Endothelial cell of umbilical vein (primary cell): ENCODE results near the gene INPP5A. TPM values are rescaled to one million over a fixed set of nuclear protein-coding genes. Genes with fewer than 3 reads are reported as not detected.
"Not testable (repeated sequence)": the region's sequence is repeated elsewhere in the genome, so short reads cannot be mapped to it uniquely, and the experiment has no call there.

Experiments used
- BruUV-seq: library from RNA; stranded (reverse); fragments of 400-500 nt; replicated peaks from 2 replicates; lab custom pipeline; 2021; lab: Mats Ljungman, UMichigan
- CTCF ChIA-PET: fragments of 300-600, 350-600 bp; sonication (Branson Sonifier 250); formaldehyde crosslinking; loops from one replicate; lab custom pipeline; 2021; ENCODE audit warnings: antibody characterized with exemption, inconsistent platforms; lab: Charles Lee
- POLR2A ChIA-PET: fragments of 300-600, 350-600 bp; sonication (Branson Sonifier 250); formaldehyde crosslinking; loops from one replicate; lab custom pipeline; 2021; ENCODE audit warnings: antibody characterized with exemption, inconsistent platforms; lab: Charles Lee
- DNase-seq: peaks from one replicate; pipeline ENCODE4 v3.0.0-alpha.2; 2011; ENCODE audit warnings: low read depth, low spot score
- FAIRE-seq: peaks from 2 replicates; lab custom pipeline; 2011; peaks lifted over from hg19 to GRCh38; lab: Jason Lieb, UNC
- H2AFZ ChIP-seq: 2 replicates; pipeline ENCODE4 v1.6.0; 2012; ENCODE audit warnings: low read depth, low read length, control low read depth, inconsistent platforms
- H3K27ac ChIP-seq: 2 replicates; pipeline ENCODE4 v1.5.1; 2011; ENCODE audit warnings: low read depth, mild to moderate bottlenecking, control low read depth, low read length, moderate library complexity; ENCODE audit not compliant: insufficient read depth
- H3K27me3 ChIP-seq, 2 experiments: 2 replicates each; pipeline versions ENCODE4 v1.6.0 to v1.6.1; 2011; ENCODE audit warnings: low read length in 2 of 2, mixed read lengths in 1 of 2; ENCODE audit not compliant: control insufficient read depth in 2 of 2, insufficient read depth in 2 of 2
- H3K36me3 ChIP-seq, 2 experiments: 2 replicates in 1 of 2; 3 replicates in 1 of 2; pipeline ENCODE4 v1.5.1; 2011; ENCODE audit warnings: low read length in 2 of 2, mild to moderate bottlenecking in 1 of 2, moderate library complexity in 1 of 2; ENCODE audit not compliant: control insufficient read depth in 2 of 2, insufficient read depth in 2 of 2; ENCODE audit errors: extremely low read depth in 1 of 2
- H3K4me1 ChIP-seq: 3 replicates; pipeline ENCODE4 v1.5.1; 2011; ENCODE audit warnings: mild to moderate bottlenecking, low read length; ENCODE audit not compliant: control insufficient read depth, insufficient read depth; ENCODE audit errors: extremely low read depth
- H3K4me2 ChIP-seq: 2 replicates; pipeline ENCODE4 v1.6.1; 2011; ENCODE audit warnings: low read length, control low read depth, mixed read lengths; ENCODE audit not compliant: insufficient read depth
- H3K4me3 ChIP-seq, 3 experiments: fragments of 200-600 bp in 1 of 3; sonication (generic), shearing (Covaris generic) in 1 of 3; replicated peaks in 1 of 3; 2 replicates each; pipeline ENCODE4 v1.5.1; 2011 to 2016; ENCODE audit warnings: control low read depth in 3 of 3, low read length in 3 of 3, mild to moderate bottlenecking in 2 of 3, inconsistent platforms in 1 of 3, low read depth in 1 of 3, moderate library complexity in 1 of 3; ENCODE audit not compliant: insufficient read depth in 1 of 3
- H3K79me2 ChIP-seq: 2 replicates; pipeline ENCODE4 v1.6.0; 2012; ENCODE audit warnings: low read length, inconsistent platforms; ENCODE audit not compliant: control insufficient read depth, insufficient read depth
- H3K9ac ChIP-seq: replicated peaks from 2 replicates; pipeline ENCODE3; 2011; ENCODE audit warnings: low read length, control low read depth; ENCODE audit not compliant: insufficient read depth; ENCODE audit errors: extremely low read depth
- H3K9me1 ChIP-seq: replicated peaks from 3 replicates; pipeline ENCODE4 v1.6.0; 2011; ENCODE audit warnings: mild to moderate bottlenecking, low read length; ENCODE audit not compliant: control insufficient read depth, insufficient read depth; ENCODE audit errors: extremely low read depth
- H3K9me3 ChIP-seq: replicated peaks from 2 replicates; pipeline ENCODE4 v1.5.1; 2012; ENCODE audit warnings: low read length, inconsistent platforms; ENCODE audit not compliant: control insufficient read depth, insufficient read depth
- H4K20me1 ChIP-seq: replicated peaks from 2 replicates; pipeline ENCODE3; 2011; ENCODE audit warnings: mild to moderate bottlenecking, low read length; ENCODE audit not compliant: control insufficient read depth, insufficient read depth; ENCODE audit errors: extremely low read depth
- CTCF ChIP-seq, 2 donors: IDR thresholded peaks; 1 replicate in 1 of 2; 2 replicates in 1 of 2; pipeline ENCODE4 v1.5.1; 2011; ENCODE audit warnings: low read length in 2 of 2, mild to moderate bottlenecking in 2 of 2, moderate library complexity in 2 of 2, control low read depth in 1 of 2, inconsistent platforms in 1 of 2, low read depth in 1 of 2; ENCODE audit not compliant: insufficient read depth in 1 of 2; ENCODE audit errors: extremely low read depth in 1 of 2
- EZH2 ChIP-seq: IDR thresholded peaks from 2 replicates; pipeline ENCODE4 v1.6.1; 2012; ENCODE audit warnings: borderline replicate concordance, low read depth, mild to moderate bottlenecking, moderate library complexity, low read length, inconsistent platforms; ENCODE audit not compliant: severe bottlenecking
- FOS ChIP-seq: IDR thresholded peaks from 2 replicates; pipeline ENCODE4 v1.6.1; 2011; ENCODE audit warnings: mild to moderate bottlenecking, low read length, moderate library complexity, borderline replicate concordance; ENCODE audit not compliant: insufficient read depth
- GATA2 ChIP-seq: IDR thresholded peaks from 2 replicates; pipeline ENCODE4 v1.7.0; 2011; ENCODE audit warnings: low read depth, mild to moderate bottlenecking, moderate library complexity, mixed read lengths, low read length; ENCODE audit not compliant: insufficient read length, insufficient read depth
- JUN ChIP-seq: IDR thresholded peaks from 2 replicates; pipeline ENCODE4 v1.6.1; 2011; ENCODE audit warnings: borderline replicate concordance, low read depth; ENCODE audit not compliant: insufficient read length, insufficient read depth
- MYC ChIP-seq: IDR thresholded peaks from one replicate; pipeline ENCODE4 v1.6.1; 2011; ENCODE audit warnings: mild to moderate bottlenecking, low read depth, low read length
- POLR2A ChIP-seq: IDR thresholded peaks from 2 replicates; pipeline ENCODE4 v1.6.1; 2012; ENCODE audit warnings: low read depth, mild to moderate bottlenecking, control low read depth, low read length
- POLR2AphosphoS5 ChIP-seq: IDR thresholded peaks from 2 replicates; pipeline ENCODE4 v1.6.1; 2012; ENCODE audit warnings: low read depth, mild to moderate bottlenecking, control low read depth, low read length, moderate library complexity; ENCODE audit not compliant: insufficient read depth
- dilution Hi-C: fragments of 300-500 bp; cut with MboI; formaldehyde crosslinking; loops from one replicate; pipeline ENCODE4 v1.15.0; 2019; ENCODE audit warnings: low sequenced_read_pairs; ENCODE audit not compliant: extremely low pct_ligation_motif_present
- intact Hi-C: fragments of 100-400 bp; cut with micrococcal nuclease; formaldehyde crosslinking; loops from one replicate; pipeline ENCODE4 v1.10.0; 2022
- polyA plus RNA-seq, 4 experiments: library from polyadenylated mRNA; depleted of rRNA in 3 of 4; stranded (reverse) in 3 of 4; unstranded in 1 of 4; fragments of >200 nt; gene quantifications; 2 replicates each; pipeline versions ENCODE4 v1.2.1 to v1.2.3, GENCODE V29; 2011 to 2012; ENCODE audit warnings: missing spikeins in 1 of 4
- total RNA-seq: library from RNA; stranded (reverse); gene quantifications from 2 replicates; pipeline ENCODE4 v1.2.3, GENCODE V29; 2021
- TF ChIP-seq, protein P1 (sequence below): IDR thresholded peaks from 2 replicates; pipeline ENCODE4 v1.6.1; 2011; ENCODE audit not compliant: insufficient read depth, insufficient read length

Gene INPP5A
- total and polyA plus RNA-seq, 2 donors (not counting 3 experiments of a cell fraction or from before 2014, with no cell fraction given) = 22.9 to 33.2 TPM

GRCh38 chr10:132679217-132679595, 141.6 kb downstream of the INPP5A start:
- Histone ChIP-seq H3K36me3 (no peaks in the 10 kb centered on the region), H3K4me1 (no peaks in the 10 kb centered on the region), H4K20me1 (no peaks in the 10 kb centered on the region), H3K9me3 (no peaks in the 10 kb centered on the region), H3K9me1 (no peaks in the 10 kb centered on the region), H3K4me3 (no peak overlapping the region), H3K79me2 (peaks cover 14% of the 10 kb centered on the region), H3K4me2 (no peak overlapping the region), H3K27ac (no peak overlapping the region), H3K27me3 (no peaks in the 10 kb centered on the region), H2AFZ (no peak overlapping the region), H3K9ac (no peak overlapping the region)
- CTCF ChIA-PET = interaction anchor here (1.6 kb wide), 1 partner anchor 9 kb away, joined by 6 read pairs; no protein-coding TSS in a partner anchor
- BruUV-seq = no TSS peak
- TF ChIP-seq POLR2AphosphoS5 (no peak), GATA2 (no peak), FOS (no peak), POLR2A (no peak)
- DNase-seq (no peak), FAIRE-seq (no peak)
- dilution Hi-C loops (no loop called here), intact Hi-C loops (no loop called here)
- POLR2A ChIA-PET = no interaction called here

DNA sequence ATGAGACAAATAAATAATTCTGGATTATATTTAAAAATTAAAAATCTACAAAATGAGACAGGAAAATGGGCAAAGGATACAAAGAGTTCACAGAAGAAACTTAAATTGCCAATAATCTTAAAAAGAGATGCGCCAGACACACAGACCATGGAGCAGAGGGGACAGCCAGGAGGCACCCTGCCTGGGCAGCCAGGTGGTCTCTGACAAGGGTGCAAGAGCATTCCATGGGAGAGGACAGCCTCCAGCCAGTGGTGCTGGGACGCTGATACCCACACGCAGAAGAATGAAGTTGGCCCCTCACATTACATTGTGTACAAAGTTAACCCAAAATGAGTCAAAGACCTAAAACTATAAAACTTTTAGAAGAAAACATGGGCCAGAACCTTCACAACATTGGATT, 142.1 kb downstream of the INPP5A start:
- Histone ChIP-seq H2AFZ (no peak overlapping the region), H3K36me3 (no peaks in the 10 kb centered on the region), H3K4me1 (peaks cover 3% of the 10 kb centered on the region), H3K9me3 (no peaks in the 10 kb centered on the region), H3K27me3 (no peaks in the 10 kb centered on the region), H3K4me3 (no peak overlapping the region), H3K79me2 (peaks cover 15% of the 10 kb centered on the region), H3K9ac (no peak overlapping the region), H3K27ac (no peak overlapping the region), H4K20me1 (no peaks in the 10 kb centered on the region), H3K4me2 (no peak overlapping the region), H3K9me1 (no peaks in the 10 kb centered on the region)
- no peak for TF ChIP-seq FOS
- TF ChIP-seq MYC = no peak
- no peak for TF ChIP-seq CTCF (IDR thresholded peaks at IDR 0.05; ENCODE audit: extremely low read depth in 1 of 2, insufficient read depth in 1 of 2, low read depth in 1 of 2, low read length in 2 of 2)
- TF ChIP-seq, protein P1, sequence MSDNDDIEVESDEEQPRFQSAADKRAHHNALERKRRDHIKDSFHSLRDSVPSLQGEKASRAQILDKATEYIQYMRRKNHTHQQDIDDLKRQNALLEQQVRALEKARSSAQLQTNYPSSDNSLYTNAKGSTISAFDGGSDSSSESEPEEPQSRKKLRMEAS = no peak
- TF ChIP-seq EZH2 = no peak
- no peak for TF ChIP-seq POLR2A
- TF ChIP-seq JUN = no peak
- TF ChIP-seq GATA2 = no peak
- no peak for TF ChIP-seq POLR2AphosphoS5
- intact Hi-C loops (no loop called here), dilution Hi-C loops (no loop called here)
- POLR2A ChIA-PET = no interaction called here
- no peak for DNase-seq
- CTCF ChIA-PET = no interaction called here
- FAIRE-seq = no peak
- no TSS peak for BruUV-seq

GRCh38 chr10:132680741-132681140, 143.2 kb downstream of the INPP5A start:
- H3K27me3 ChIP-seq, CTCF ChIA-PET, intact Hi-C loops, H3K27ac ChIP-seq, H3K9me1 ChIP-seq, H4K20me1 ChIP-seq, FAIRE-seq, H2AFZ ChIP-seq, BruUV-seq, H3K36me3 ChIP-seq, POLR2A ChIA-PET, DNase-seq, dilution Hi-C loops, H3K9ac ChIP-seq, H3K9me3 ChIP-seq, H3K4me3 ChIP-seq, H3K4me2 ChIP-seq: not testable (repeated sequence)
- peaks cover 16% of the 10 kb centered on the region for H3K79me2 ChIP-seq
- peaks cover 10% of the 10 kb centered on the region for H3K4me1 ChIP-seq
